ENCODE measurements around the gene MYBPH. TPM values are rescaled to one million over a fixed set of nuclear protein-coding genes. Genes with fewer than 3 reads are reported as not detected.

Gene MYBPH
- total and polyA plus RNA-seq, 10 of the 15 experiments (the other 5 are each of a cell fraction or from before 2014, with no cell fraction given), result 0.06 to 0.10 TPM; not detected in 8

- ChIA-PET RAD21 (ENCODE audit: unreplicated experiment) (interaction anchor here (1.4 to 1.7 kb wide), 2 partner anchors 10 to 40 kb away, joined by 4 to 9 read pairs; no protein-coding TSS in a partner anchor), SMC1A (ENCODE audit: uncharacterized antibody, unreplicated experiment) (interaction anchor here (0.7 to 1.2 kb wide), 2 partner anchors 59 to 137 kb away, joined by 3 read pairs; no protein-coding TSS in a partner anchor), POLR2A (no interaction called here), CTCF (interaction anchor here (0.8 to 2.1 kb wide), 7 partner anchors 9 to 526 kb away, joined by 3 to 18 read pairs (median 4); partner anchors contain the start of gene CHI3L1)
- in situ Hi-C loops (cut with MboI) (no loop called here), intact Hi-C loops (cut with micrococcal nuclease; ENCODE audit: unreplicated experiment) (no loop called here)
- no peaks in the 10 kb centered on the region for H4K20me1 ChIP-seq (ENCODE audit: control insufficient read depth, insufficient read depth)
- H3K27me3 ChIP-seq (replicated peaks in 1 of 2; ENCODE audit: control insufficient read depth in 2 of 2, insufficient read depth in 2 of 2, low read length in 1 of 2), result no peaks in the 10 kb centered on the region; a peak in 1 of 4 replicates
- FAIRE-seq (no peak), ATAC-seq (no peak), DNase-seq (ENCODE audit: low read depth, low spot score) (no peak)
- no TSS peak for BruUV-seq (replicated peaks)
- no peak overlapping the region for H3K9ac ChIP-seq (ENCODE audit: control insufficient read depth, insufficient read depth, low read length)
- no peak overlapping the region for H2AFZ ChIP-seq (ENCODE audit: control insufficient read depth, low read depth, low read length)
- H3K4me2 ChIP-seq (ENCODE audit: control insufficient read depth, insufficient read depth), result no peak overlapping the region
- H3K27ac ChIP-seq (ENCODE audit: control insufficient read depth, insufficient read depth), result no peak overlapping the region
- no peak overlapping the region for H3K4me3 ChIP-seq
- no peaks in the 10 kb centered on the region for H3K9me3 ChIP-seq (replicated peaks; ENCODE audit: control insufficient read depth, insufficient read depth, low read length)
- no peaks in the 10 kb centered on the region for H3K36me3 ChIP-seq (ENCODE audit: control insufficient read depth in 2 of 2, insufficient read depth in 2 of 2, low read length in 1 of 2)
- H3K79me2 ChIP-seq (ENCODE audit: control insufficient read depth, insufficient read depth, low read length), result no peaks in the 10 kb centered on the region
- H3K4me1 ChIP-seq (ENCODE audit: control insufficient read depth, insufficient read depth, low read length), result peaks cover 7% of the 10 kb centered on the region; the same call in 1 of the 2 replicates
- WGBS (ENCODE audit: insufficient coverage, insufficient replicate concordance, low lambda C conversion rate, missing lambda C conversion rate), result 18% methylated on average over 9 of the region's 9 CpGs
- TF ChIP-seq RB1 (IDR thresholded peaks at IDR 0.05; ENCODE audit: borderline replicate concordance) (no peak), CBX3 (IDR thresholded peaks at IDR 0.05; ENCODE audit: borderline replicate concordance, low read depth) (no peak), GABPA (IDR thresholded peaks at IDR 0.05; ENCODE audit: low read depth) (no peak), ZNF24 (IDR thresholded peaks at IDR 0.05) (no peak), ATF2 (IDR thresholded peaks at IDR 0.05; ENCODE audit: low read length) (no peak), BCL11A (IDR thresholded peaks at IDR 0.05; ENCODE audit: low read depth, low read length) (no peak), ZNF592 (IDR thresholded peaks at IDR 0.05) (no peak), SRF (IDR thresholded peaks at IDR 0.05; ENCODE audit: low read depth in 2 of 2, low read length in 2 of 2) (no peak), PBX3 (IDR thresholded peaks at IDR 0.05; ENCODE audit: insufficient replicate concordance, low read depth, low read length) (no peak), PRDM15 (CRISPR knock-in tag; IDR thresholded peaks at IDR 0.05) (no peak), TCF7 (IDR thresholded peaks at IDR 0.05; ENCODE audit: borderline replicate concordance) (no peak), POU2F2 (IDR thresholded peaks at IDR 0.05; ENCODE audit: borderline replicate concordance, low read depth, low read length) (no peak)
Observed at GRCh38 chr1:203176273-203177035, 828 bp upstream of the MYBPH start.
